Activated B cell treated with CpG ODN at 0.5 μM for 24 hours (primary cell): ENCODE data around the gene EPS15. TPM values are rescaled to one million over a fixed set of nuclear protein-coding genes. Genes with fewer than 3 reads are reported as not detected.

Experiments used
- ATAC-seq: fragments of 200-7000 bp; cut with Tn5 transposase; one replicate; pipeline ENCODE4 v1.10.0; 2021; ENCODE audit warnings: low read depth, mild to moderate bottlenecking, moderate library complexity
- CTCF ChIA-PET: fragments of 350-600 bp; sonication (Branson Sonifier 250); formaldehyde crosslinking; loops from one replicate; lab custom pipeline; 2021; ENCODE audit warnings: antibody characterized with exemption; lab: Charles Lee
- POLR2A ChIA-PET: fragments of 350-600 bp; sonication (Branson Sonifier 250); formaldehyde crosslinking; loops from one replicate; lab custom pipeline; 2021; ENCODE audit warnings: antibody characterized with exemption; lab: Charles Lee
- DNase-seq: peaks from one replicate; pipeline ENCODE4 v3.0.0; 2022
- H3K27ac Mint-ChIP-seq: one replicate; pipeline ENCODE4 v1.8.0; 2020; ENCODE audit warnings: mixed read lengths
- H3K27me3 Mint-ChIP-seq: one replicate; pipeline ENCODE4 v1.8.0; 2021; ENCODE audit warnings: mixed read lengths
- H3K36me3 Mint-ChIP-seq: one replicate; pipeline ENCODE4 v1.8.0; 2021; ENCODE audit warnings: low read depth, mixed read lengths
- H3K4me1 Mint-ChIP-seq: one replicate; pipeline ENCODE4 v1.8.0; 2021; ENCODE audit warnings: mixed read lengths
- H3K4me3 Mint-ChIP-seq: one replicate; pipeline ENCODE4 v1.8.0; 2020; ENCODE audit warnings: mild to moderate bottlenecking, mixed read lengths
- H3K9me3 Mint-ChIP-seq: one replicate; pipeline ENCODE4 v1.8.0; 2020; ENCODE audit warnings: mixed read lengths
- CTCF ChIP-seq: fragments of 200-600 bp; IDR thresholded peaks from one replicate; pipeline ENCODE4 v1.8.0; 2022; ENCODE audit warnings: antibody characterized with exemption, mild to moderate bottlenecking
- intact Hi-C: fragments of 100-400 bp; cut with micrococcal nuclease; formaldehyde crosslinking; loops from one replicate; pipeline ENCODE4 v1.15.1; 2024
- total RNA-seq: library from RNA; stranded (reverse); gene quantifications from 2 replicates; pipeline ENCODE4 v1.2.3, GENCODE V29; 2022

The EPS15 gene
- total RNA-seq, 1 donor from 2014 or later: 150 TPM

- no peak overlapping the region for H3K27ac Mint-ChIP-seq
- POLR2A ChIA-PET: interaction anchor here (0.7 kb wide), 1 partner anchor 197 kb away, joined by 3 read pairs; no protein-coding TSS in a partner anchor
- no peaks in the 10 kb centered on the region for H3K9me3 Mint-ChIP-seq
- H3K4me1 Mint-ChIP-seq: peaks cover 3% of the 10 kb centered on the region
- intact Hi-C loops: no loop called here
- CTCF ChIA-PET: interaction anchor here (1.7 kb wide), 1 partner anchor 187 kb away, joined by 4 read pairs; no protein-coding TSS in a partner anchor
- no peak for TF ChIP-seq CTCF
- DNase-seq (no peak), ATAC-seq (no peak)
- H3K36me3 Mint-ChIP-seq: peaks cover 7% of the 10 kb centered on the region
- no peak overlapping the region for H3K4me3 Mint-ChIP-seq
- peaks cover 14% of the 10 kb centered on the region for H3K27me3 Mint-ChIP-seq
Observed at GRCh38 chr1:51348147-51348527, 170.9 kb downstream of the EPS15 start.

- DNase-seq: no peak
- ChIA-PET POLR2A (interaction anchor here (0.7 kb wide), 1 partner anchor 197 kb away, joined by 3 read pairs; no protein-coding TSS in a partner anchor), CTCF (interaction anchor here (1.7 kb wide), 1 partner anchor 188 kb away, joined by 4 read pairs; no protein-coding TSS in a partner anchor)
- Mint-ChIP-seq H3K27me3 (peaks cover 20% of the 10 kb centered on the region), H3K36me3 (peaks cover 3% of the 10 kb centered on the region), H3K4me1 (peaks cover 3% of the 10 kb centered on the region), H3K9me3 (no peaks in the 10 kb centered on the region), H3K4me3 (no peak overlapping the region), H3K27ac (no peak overlapping the region)
- ATAC-seq: no peak
- TF ChIP-seq CTCF: no peak
- intact Hi-C loops: no loop called here
Observed at GRCh38 chr1:51347398-51348146, 171.5 kb downstream of the EPS15 start.

DNA sequence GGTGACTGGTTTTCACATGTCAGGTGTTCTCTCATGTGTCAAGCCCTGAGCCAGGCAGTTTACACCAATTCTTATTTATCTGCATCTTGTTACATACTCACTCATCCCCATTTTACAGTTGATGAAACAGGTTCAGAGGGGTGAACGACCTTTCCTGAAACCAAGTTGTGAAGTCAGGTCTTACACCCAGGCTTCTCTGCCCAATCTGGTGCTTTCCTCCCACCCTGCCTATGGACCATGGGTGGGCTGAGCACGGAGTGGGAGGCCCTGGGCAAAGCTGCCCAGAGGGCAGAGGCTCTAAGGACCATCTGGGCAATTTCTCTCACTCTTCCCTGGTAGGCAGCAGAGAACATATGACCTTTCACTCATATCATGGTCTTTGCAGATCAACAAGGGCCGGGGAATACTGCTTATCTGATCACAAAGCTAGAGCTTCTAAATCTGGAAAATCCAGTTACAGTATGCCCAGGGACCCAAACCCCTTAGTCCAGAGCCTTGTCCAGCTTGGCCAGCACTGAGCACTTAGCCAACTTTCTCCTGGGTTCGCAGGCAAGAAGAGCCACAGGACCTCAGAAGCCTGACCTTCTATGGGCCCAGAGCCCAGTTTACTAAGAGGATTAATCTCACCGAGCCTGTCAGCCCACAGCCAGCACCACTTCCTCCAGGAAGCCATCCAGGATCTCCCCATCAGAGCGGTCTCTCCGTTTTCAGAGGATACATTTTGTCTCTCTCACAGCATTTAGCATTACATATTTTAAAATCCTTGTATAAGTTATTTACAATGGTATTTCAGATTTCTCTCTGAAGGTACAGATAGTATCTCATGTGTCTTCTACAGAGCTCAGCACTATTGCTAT is 172.8 kb downstream of the EPS15 start:
- intact Hi-C loops: no loop called here

GRCh38 chr1:51345300-51345687 is 173.8 kb downstream of the EPS15 start:
- H3K36me3 Mint-ChIP-seq: no peaks in the 10 kb centered on the region
- peaks cover 26% of the 10 kb centered on the region for H3K27me3 Mint-ChIP-seq
- POLR2A ChIA-PET: interaction anchor here (0.6 kb wide), 1 partner anchor 20 kb away, joined by 5 read pairs; no protein-coding TSS in a partner anchor
- no peak for TF ChIP-seq CTCF
- H3K4me3 Mint-ChIP-seq: no peak overlapping the region
- CTCF ChIA-PET: no interaction called here
- H3K4me1 Mint-ChIP-seq: peaks cover 3% of the 10 kb centered on the region
- H3K27ac Mint-ChIP-seq: no peak overlapping the region
- ATAC-seq (no peak), DNase-seq (no peak)
- intact Hi-C loops: no loop called here
- H3K9me3 Mint-ChIP-seq: no peaks in the 10 kb centered on the region

More for the DNA sequence above, 172.8 kb downstream of the EPS15 start:
- DNase-seq (no peak), ATAC-seq (no peak)
- ChIA-PET CTCF (no interaction called here), POLR2A (no interaction called here)
- TF ChIP-seq CTCF: no peak
- peaks cover 3% of the 10 kb centered on the region for H3K4me1 Mint-ChIP-seq
- no peaks in the 10 kb centered on the region for H3K36me3 Mint-ChIP-seq
- H3K27ac Mint-ChIP-seq: no peak overlapping the region
- H3K9me3 Mint-ChIP-seq: no peaks in the 10 kb centered on the region
- peaks cover 26% of the 10 kb centered on the region for H3K27me3 Mint-ChIP-seq
- no peak overlapping the region for H3K4me3 Mint-ChIP-seq
